Glomerular endothelial cell (primary cell): ENCODE results near the gene SEC24A. TPM values are rescaled to one million over a fixed set of nuclear protein-coding genes. Genes with fewer than 3 reads are reported as not detected.
"Not testable (repeated sequence)": the region's sequence is repeated elsewhere in the genome, so short reads cannot be mapped to it uniquely, and the experiment has no call there.

Experiments
- DNase-seq: peaks from one replicate; pipeline ENCODE4 v3.0.0-alpha.2; 2011; ENCODE audit warnings: low read depth, low spot score; ENCODE audit errors: extremely low read depth
- total RNA-seq: library from RNA; depleted of rRNA; stranded (reverse); fragments of >200 nt; gene quantifications from 2 replicates; pipeline ENCODE4 v1.2.3, GENCODE V29; 2015

The SEC24A gene
- total RNA-seq, 1 donor from 2014 or later: 30.5 TPM

GRCh38 chr5:134649163-134649835 lies 714 bp downstream of the SEC24A start:
- DNase-seq: no peak

DNA sequence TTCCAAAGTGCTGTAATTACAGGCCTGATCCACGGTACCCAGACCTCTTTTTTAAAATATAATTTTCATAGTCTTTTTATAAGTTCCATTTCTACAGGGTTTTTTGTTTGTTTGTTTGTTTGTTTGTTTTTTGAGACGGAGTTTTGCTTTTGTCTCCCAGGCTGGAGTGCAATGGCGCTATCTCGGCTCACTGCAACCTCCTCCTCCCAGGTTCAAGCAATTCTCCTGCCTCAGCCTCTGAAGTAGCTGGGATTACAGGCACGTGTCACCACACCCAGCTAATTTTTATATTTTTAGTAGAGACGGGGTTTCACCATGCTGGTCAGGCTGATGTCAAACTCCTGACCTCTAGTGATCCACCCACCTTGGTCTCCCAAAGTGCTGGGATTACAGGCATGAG lies 2.1 kb downstream of the SEC24A start:
- not testable (repeated sequence) for DNase-seq

DNA sequence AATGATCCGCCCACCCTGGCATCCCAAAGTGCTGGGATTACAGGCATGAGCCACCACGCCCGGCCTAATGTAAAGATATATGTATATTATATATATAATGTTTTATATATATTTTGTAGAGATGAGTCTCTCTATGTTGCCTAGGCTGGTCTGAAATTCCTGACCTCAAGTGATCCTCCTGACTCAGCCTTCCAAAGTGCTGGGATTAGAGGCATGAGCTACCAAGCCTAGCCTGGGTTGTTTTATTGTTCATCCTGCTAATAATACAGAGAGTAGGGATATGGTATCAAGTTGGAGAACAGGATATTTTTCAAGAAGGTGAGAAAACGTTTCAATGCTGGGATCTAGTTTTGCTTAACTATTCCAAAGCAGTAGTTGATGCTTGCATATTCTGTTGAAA lies 2.9 kb downstream of the SEC24A start:
- DNase-seq: no peak

- DNase-seq: no peak
Measured at GRCh38 chr5:134656690-134657089, 8.1 kb downstream of the SEC24A start.

DNA sequence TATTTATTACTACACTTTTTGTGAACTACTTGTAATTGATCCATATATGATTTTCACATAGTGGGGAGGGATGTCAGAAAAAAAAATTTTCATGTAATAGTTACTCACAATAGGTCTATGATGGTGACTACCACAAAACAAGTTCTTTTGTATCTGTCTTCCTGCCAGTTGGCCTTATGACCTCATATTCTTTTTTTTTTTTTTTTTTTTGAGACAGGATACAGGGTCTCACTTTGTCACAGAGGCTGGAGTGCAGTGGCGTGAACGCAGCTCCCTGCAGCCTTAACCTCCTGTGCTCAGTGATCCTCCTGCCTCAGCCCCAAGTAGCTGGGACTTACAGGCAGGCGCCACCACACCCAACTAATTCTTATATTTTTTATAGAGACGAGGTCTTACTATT lies 10.9 kb downstream of the SEC24A start:
- no peak for DNase-seq

- DNase-seq: no peak
Measured at GRCh38 chr5:134659922-134660321, 11.3 kb downstream of the SEC24A start.

DNA sequence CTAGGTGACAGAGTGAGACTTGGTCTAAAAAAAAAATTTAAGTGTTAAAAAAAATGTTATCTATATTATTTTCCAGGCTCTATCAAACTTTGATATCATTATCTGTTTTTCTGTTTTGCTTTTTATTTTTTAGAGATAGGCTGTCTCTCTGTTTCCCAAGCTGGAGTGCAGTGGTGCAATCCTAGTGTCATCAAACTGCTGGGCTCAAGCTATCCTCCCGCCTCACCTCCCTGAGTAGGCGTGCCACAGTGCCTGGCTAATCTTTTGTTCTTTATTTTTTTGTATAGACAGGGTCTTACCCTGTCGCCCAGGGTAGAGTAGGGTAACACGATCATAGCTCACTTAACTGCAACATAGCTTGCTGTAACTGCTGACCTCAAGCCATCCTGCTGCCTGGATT lies 14.4 kb downstream of the SEC24A start:
- no peak for DNase-seq

GRCh38 chr5:134664448-134664847 lies 15.9 kb downstream of the SEC24A start:
- DNase-seq: no peak

DNA sequence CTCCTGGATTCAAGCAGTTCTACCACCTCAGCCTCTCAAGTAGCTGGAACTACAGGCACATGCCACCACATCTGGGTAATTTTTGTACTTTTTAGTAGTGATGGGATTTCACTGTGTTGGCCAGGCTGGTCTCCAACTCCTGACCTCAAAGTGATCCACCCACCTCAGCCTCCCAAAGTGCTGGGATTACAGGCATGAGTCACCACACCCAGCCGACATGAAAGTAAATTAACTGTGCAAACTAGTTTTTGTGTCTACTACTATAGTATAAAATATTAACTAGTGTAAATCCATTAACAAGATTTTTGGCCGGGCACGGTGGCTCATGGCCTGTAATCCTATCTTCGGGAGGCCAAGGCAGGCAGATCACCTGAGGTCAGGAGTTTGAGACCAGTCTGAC lies 25.0 kb downstream of the SEC24A start:
- not testable (repeated sequence) for DNase-seq

DNA sequence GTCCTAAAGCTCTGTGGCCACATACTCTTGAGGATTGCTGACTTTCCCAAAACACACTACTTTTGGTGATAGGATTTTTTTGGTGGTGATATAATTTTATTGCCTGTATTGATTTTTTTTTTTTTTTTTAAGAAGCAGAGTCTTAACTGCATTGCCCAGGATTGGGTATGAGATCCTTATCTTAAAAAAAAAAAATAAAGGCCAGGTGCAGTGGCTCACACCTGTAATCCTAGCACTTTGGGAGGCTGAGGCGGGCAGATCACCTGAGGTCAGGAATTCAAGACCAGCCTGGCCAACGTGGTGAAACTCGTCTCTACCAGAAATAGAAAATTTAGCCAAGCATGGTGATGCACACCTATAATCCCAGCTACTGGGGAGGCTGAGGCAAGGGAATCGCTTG lies 28.8 kb downstream of the SEC24A start:
- not testable (repeated sequence) for DNase-seq

GRCh38 chr5:134690144-134690543 lies 41.6 kb downstream of the SEC24A start:
- not testable (repeated sequence) for DNase-seq

DNA sequence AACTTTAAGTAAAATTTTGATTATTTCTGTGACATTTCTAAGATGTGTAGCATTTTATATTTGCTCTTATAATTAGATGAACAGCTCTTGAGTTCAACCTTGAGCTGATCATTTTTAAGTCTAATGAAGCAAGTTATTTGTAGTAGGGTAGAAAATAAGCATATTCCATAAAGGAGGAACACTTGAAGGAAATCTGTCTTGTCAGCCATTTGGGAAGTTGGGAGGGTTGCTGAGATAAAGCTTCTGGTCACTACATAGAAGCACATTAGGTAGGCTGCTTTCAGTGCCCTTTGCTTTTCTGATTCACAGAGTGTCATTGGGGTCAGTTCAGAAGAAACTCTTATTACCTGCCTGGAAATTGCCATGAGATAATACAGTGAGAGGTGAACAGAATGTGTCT lies 44.1 kb downstream of the SEC24A start:
- DNase-seq: no peak

- no peak for DNase-seq
Measured at GRCh38 chr5:134708301-134708700, 59.7 kb downstream of the SEC24A start.

DNA sequence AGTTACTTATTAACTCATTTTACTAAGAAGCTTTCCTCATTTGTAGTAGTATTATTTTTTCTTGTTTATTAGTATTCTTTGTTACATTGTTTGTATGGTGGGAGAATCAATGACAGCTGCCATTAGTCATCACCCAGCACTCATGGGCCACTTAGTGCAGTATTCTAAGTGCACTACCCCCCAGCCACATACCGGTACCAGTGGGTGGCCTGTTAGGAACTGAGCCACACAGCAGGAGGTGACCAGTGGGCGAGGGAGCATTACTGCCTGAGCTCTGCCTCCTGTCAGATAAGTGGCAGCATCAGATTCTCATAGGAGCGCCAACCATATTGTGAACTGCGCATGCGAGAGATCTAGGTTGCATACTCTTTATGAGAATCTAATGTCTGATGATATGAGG lies 65.5 kb downstream of the SEC24A start:
- no peak for DNase-seq

GRCh38 chr5:134714541-134714940 lies 66.0 kb downstream of the SEC24A start:
- DNase-seq: no peak

GRCh38 chr5:134715466-134715865 lies 66.9 kb downstream of the SEC24A start:
- DNase-seq: not testable (repeated sequence)

DNA sequence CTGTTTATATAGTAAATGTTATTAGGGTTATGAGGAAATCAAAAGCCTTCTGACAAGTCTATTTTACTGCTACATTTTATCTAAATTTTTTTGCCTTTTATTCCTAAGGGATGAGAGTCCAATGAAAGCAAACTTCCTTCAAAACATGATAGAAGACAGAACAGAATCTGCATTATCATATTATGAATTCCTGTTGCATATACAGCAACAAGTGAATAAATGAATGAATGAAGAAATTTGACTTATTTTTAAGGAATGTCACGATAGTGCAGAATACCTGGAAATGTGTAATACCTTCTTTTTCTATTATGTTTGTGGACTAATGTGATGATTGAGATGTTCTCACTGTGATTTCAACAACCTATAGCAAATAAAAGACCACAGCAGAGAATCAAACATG lies 76.3 kb downstream of the SEC24A start:
- no peak for DNase-seq

- DNase-seq: no peak
Measured at GRCh38 chr5:134732819-134733218, 84.2 kb downstream of the SEC24A start.

GRCh38 chr5:134735243-134735642 lies 86.7 kb downstream of the SEC24A start:
- DNase-seq: no peak

DNA sequence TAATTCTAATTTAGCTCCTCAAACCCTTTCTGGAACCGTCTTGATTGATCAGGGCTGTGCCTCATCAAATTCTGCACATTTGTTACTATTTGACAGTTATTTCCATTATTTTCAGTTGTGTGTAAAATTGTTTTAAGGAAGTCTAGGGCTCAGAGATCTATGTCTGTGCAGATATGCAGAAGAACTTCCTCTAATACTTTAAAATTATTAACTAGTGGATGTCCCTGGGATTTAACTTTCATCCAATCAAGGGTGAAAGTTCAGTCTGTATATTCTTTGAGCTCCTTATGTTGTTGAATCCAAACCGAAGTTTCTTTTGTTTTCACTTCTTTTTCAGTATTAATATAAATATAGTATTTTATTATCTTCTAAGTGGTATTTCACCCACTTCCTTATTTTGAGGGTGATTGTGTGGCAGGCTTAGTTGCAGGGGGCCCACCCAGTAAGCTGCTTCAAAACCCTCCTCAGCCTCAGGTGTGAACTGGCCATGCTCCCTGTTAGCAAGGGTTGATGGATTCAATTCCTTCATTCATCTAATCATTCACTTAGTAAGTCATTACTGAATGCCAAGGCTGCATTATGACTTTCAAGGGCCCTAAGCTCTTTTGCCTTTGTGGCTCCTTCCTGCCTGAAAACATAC lies 87.7 kb downstream of the SEC24A start:
- DNase-seq: no peak

GRCh38 chr5:134738133-134738962 lies 89.8 kb downstream of the SEC24A start, which contains the start of gene CAMLG:
TSS of gene CAMLG (plus strand) at chr5:134738548. CDS start at chr5:134738621, 73 bp downstream.
- DNase-seq: peak; percentile 84
